IMR-90 (cell line): ENCODE measurements around the gene ALDH1A2.

Experiments used
- BHLHE40 ChIP-seq: fragments of 150-350 bp; IDR thresholded peaks from 2 replicates; pipeline ENCODE4 v1.6.1; 2016; ENCODE audit warnings: mild to moderate bottlenecking, low read depth, low read length
- CEBPB ChIP-seq: IDR thresholded peaks from 2 replicates; pipeline ENCODE4 v1.6.1; 2012; ENCODE audit warnings: low read depth, low read length, improper control_type of control experiment
- CTCF ChIP-seq: conservative IDR thresholded peaks from 2 replicates; pipeline ENCODE4 v1.5.1; 2012; ENCODE audit warnings: mild to moderate bottlenecking, low read depth, low read length, improper control_type of control experiment
- ELK1 ChIP-seq: fragments of 150-350 bp; IDR thresholded peaks from 2 replicates; pipeline ENCODE4 v1.6.1; 2016; ENCODE audit warnings: low read depth, mild to moderate bottlenecking, low read length, moderate library complexity, borderline replicate concordance
- FOS ChIP-seq: fragments of 150-350 bp; IDR thresholded peaks from 2 replicates; pipeline ENCODE4 v1.6.1; 2016; ENCODE audit warnings: low read depth, low read length
- MAFK ChIP-seq: IDR thresholded peaks from 2 replicates; pipeline ENCODE4 v1.6.1; 2012; ENCODE audit warnings: low read depth, low read length, improper control_type of control experiment
- MAZ ChIP-seq: IDR thresholded peaks from 2 replicates; pipeline ENCODE4 v1.6.1; 2012; ENCODE audit warnings: low read depth, mild to moderate bottlenecking, low read length, improper control_type of control experiment, moderate library complexity, borderline replicate concordance
- MXI1 ChIP-seq: IDR thresholded peaks from 2 replicates; pipeline ENCODE4 v1.6.1; 2012; ENCODE audit warnings: low read depth, mild to moderate bottlenecking, low read length, moderate library complexity, borderline replicate concordance
- POLR2A ChIP-seq: IDR thresholded peaks from 2 replicates; pipeline ENCODE4 v1.6.1; 2012; ENCODE audit warnings: mild to moderate bottlenecking, low read depth, low read length
- RAD21 ChIP-seq: IDR thresholded peaks from 2 replicates; pipeline ENCODE4 v1.6.1; 2012; ENCODE audit warnings: low read length, improper control_type of control experiment
- RCOR1 ChIP-seq: IDR thresholded peaks from 2 replicates; pipeline ENCODE4 v1.6.1; 2012; ENCODE audit warnings: mild to moderate bottlenecking, low read length, improper control_type of control experiment; ENCODE audit not compliant: insufficient replicate concordance
- RFX5 ChIP-seq: IDR thresholded peaks from 2 replicates; pipeline ENCODE4 v1.8.0; 2012; ENCODE audit warnings: low read depth, mild to moderate bottlenecking, low read length, moderate library complexity
- SMC3 ChIP-seq: fragments of 150-350 bp; IDR thresholded peaks from 2 replicates; pipeline ENCODE4 v1.6.1; 2016; ENCODE audit warnings: low read depth, mild to moderate bottlenecking, antibody characterized with exemption, low read length, moderate library complexity
- USF2 ChIP-seq: fragments of 150-350 bp; IDR thresholded peaks from 2 replicates; pipeline ENCODE4 v1.6.1; 2017; ENCODE audit warnings: mild to moderate bottlenecking, antibody characterized with exemption, low read length, low read depth

GRCh38 chr15:58077427-58077826, 11.9 kb upstream of the ALDH1A2 start:
- TF ChIP-seq CTCF, result no peak
- no peak for TF ChIP-seq MXI1
- TF ChIP-seq POLR2A, result no peak
- no peak for TF ChIP-seq RAD21
- no peak for TF ChIP-seq ELK1
- TF ChIP-seq USF2, result no peak
- TF ChIP-seq MAFK, result no peak
- TF ChIP-seq FOS, result no peak
- TF ChIP-seq SMC3, result no peak
- TF ChIP-seq RCOR1, result no peak
- no peak for TF ChIP-seq BHLHE40
- TF ChIP-seq MAZ, result no peak
- TF ChIP-seq RFX5, result no peak
- TF ChIP-seq CEBPB, result no peak
